WERI-Rb-1 (cell line): Measurements from ENCODE around the gene AZU1.

ENCODE experiments used
- DNase-seq: peaks from one replicate; pipeline ENCODE4 v3.0.0-alpha.2; 2020
- H3K27ac ChIP-seq: fragments of 250-450 bp; sonication (Bioruptor Pico); 2 replicates; pipeline ENCODE4 v1.5.1; 2020; ENCODE audit warnings: mild to moderate bottlenecking, moderate library complexity
- H3K27me3 ChIP-seq: fragments of 250-450 bp; sonication (Bioruptor Pico); 2 replicates; pipeline ENCODE4 v1.5.1; 2021; ENCODE audit warnings: mild to moderate bottlenecking, low read depth, moderate library complexity; ENCODE audit not compliant: insufficient read depth, severe bottlenecking
- H3K36me3 ChIP-seq: fragments of 250-450 bp; sonication (Bioruptor Pico); 2 replicates; pipeline ENCODE4 v1.5.1; 2020; ENCODE audit warnings: mild to moderate bottlenecking, moderate library complexity
- H3K4me3 ChIP-seq: 2 replicates; pipeline ENCODE4 v1.5.1; 2011; ENCODE audit warnings: low read depth, mild to moderate bottlenecking, control low read depth, low read length
- H3K9me3 ChIP-seq: fragments of 250-450 bp; sonication (Bioruptor Pico); 2 replicates; pipeline ENCODE4 v1.5.1; 2021; ENCODE audit warnings: mild to moderate bottlenecking, moderate library complexity; ENCODE audit not compliant: severe bottlenecking
- CTCF ChIP-seq: IDR thresholded peaks from 2 replicates; pipeline ENCODE4 v1.5.1; 2011; ENCODE audit warnings: low read depth, mild to moderate bottlenecking, control low read depth, inconsistent platforms, low read length

Gene AZU1

GRCh38 chr19:799076-799881, 28.4 kb upstream of the AZU1 start:
- TF ChIP-seq CTCF = peak; percentile 46
- peaks cover 63% of the 10 kb centered on the region for H3K36me3 ChIP-seq
- H3K4me3 ChIP-seq = peak overlapping the region; percentile 63
- no peaks in the 10 kb centered on the region for H3K27me3 ChIP-seq
- H3K27ac ChIP-seq = peak overlapping the region; percentile 95
- no peak for DNase-seq
- H3K9me3 ChIP-seq = no peaks in the 10 kb centered on the region

GRCh38 chr19:800360-801029, 27.1 kb upstream of the AZU1 start:
- Histone ChIP-seq H3K4me3 (no peak overlapping the region), H3K36me3 (peaks cover 75% of the 10 kb centered on the region), H3K27me3 (no peaks in the 10 kb centered on the region), H3K27ac (no peak overlapping the region), H3K9me3 (no peaks in the 10 kb centered on the region)
- DNase-seq = no peak
- TF ChIP-seq CTCF = no peak

- no peak for DNase-seq
- no peaks in the 10 kb centered on the region for H3K27me3 ChIP-seq
- no peak overlapping the region for H3K4me3 ChIP-seq
- no peak overlapping the region for H3K27ac ChIP-seq
- no peaks in the 10 kb centered on the region for H3K9me3 ChIP-seq
- H3K36me3 ChIP-seq = peaks cover 82% of the 10 kb centered on the region
- TF ChIP-seq CTCF = no peak
Observed at GRCh38 chr19:801030-801860, 26.4 kb upstream of the AZU1 start.

- H3K27ac ChIP-seq = no peak overlapping the region
Observed at GRCh38 chr19:801861-802497, 25.7 kb upstream of the AZU1 start.

More at GRCh38 chr19:801861-802497, 25.7 kb upstream of the AZU1 start:
- TF ChIP-seq CTCF = no peak
- no peak for DNase-seq
- H3K36me3 ChIP-seq = peaks cover 90% of the 10 kb centered on the region
- H3K9me3 ChIP-seq = no peaks in the 10 kb centered on the region
- H3K4me3 ChIP-seq = no peak overlapping the region
- no peaks in the 10 kb centered on the region for H3K27me3 ChIP-seq
